GM10266 (cell line): ENCODE measurements around the gene MUC15.

Source experiments
- DNase-seq: peaks from one replicate; pipeline ENCODE4 v3.0.0; 2012; ENCODE audit errors: extremely low spot score
- TF ChIP-seq, protein P1 (sequence below): IDR thresholded peaks from 2 replicates; pipeline ENCODE4 v1.5.1; 2012; ENCODE audit warnings: mild to moderate bottlenecking, low read depth; ENCODE audit not compliant: control insufficient read depth, insufficient read depth; ENCODE audit errors: missing control alignments

The MUC15 gene

GRCh38 chr11:26522912-26523610 is 49.0 kb downstream of the MUC15 start:
- TF ChIP-seq, protein P1, sequence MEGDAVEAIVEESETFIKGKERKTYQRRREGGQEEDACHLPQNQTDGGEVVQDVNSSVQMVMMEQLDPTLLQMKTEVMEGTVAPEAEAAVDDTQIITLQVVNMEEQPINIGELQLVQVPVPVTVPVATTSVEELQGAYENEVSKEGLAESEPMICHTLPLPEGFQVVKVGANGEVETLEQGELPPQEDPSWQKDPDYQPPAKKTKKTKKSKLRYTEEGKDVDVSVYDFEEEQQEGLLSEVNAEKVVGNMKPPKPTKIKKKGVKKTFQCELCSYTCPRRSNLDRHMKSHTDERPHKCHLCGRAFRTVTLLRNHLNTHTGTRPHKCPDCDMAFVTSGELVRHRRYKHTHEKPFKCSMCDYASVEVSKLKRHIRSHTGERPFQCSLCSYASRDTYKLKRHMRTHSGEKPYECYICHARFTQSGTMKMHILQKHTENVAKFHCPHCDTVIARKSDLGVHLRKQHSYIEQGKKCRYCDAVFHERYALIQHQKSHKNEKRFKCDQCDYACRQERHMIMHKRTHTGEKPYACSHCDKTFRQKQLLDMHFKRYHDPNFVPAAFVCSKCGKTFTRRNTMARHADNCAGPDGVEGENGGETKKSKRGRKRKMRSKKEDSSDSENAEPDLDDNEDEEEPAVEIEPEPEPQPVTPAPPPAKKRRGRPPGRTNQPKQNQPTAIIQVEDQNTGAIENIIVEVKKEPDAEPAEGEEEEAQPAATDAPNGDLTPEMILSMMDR, result peak; percentile 41
- DNase-seq, result no peak

GRCh38 chr11:26519469-26519868 is 52.6 kb downstream of the MUC15 start:
- TF ChIP-seq, protein P1, result no peak
- DNase-seq, result no peak

GRCh38 chr11:26512196-26512595 is 59.9 kb downstream of the MUC15 start:
- DNase-seq, result no peak
- TF ChIP-seq, protein P1, result no peak

- DNase-seq, result no peak
- TF ChIP-seq, protein P1, result no peak
Measured at GRCh38 chr11:26510756-26511155, 61.3 kb downstream of the MUC15 start.

GRCh38 chr11:26510164-26510563 is 61.9 kb downstream of the MUC15 start:
- DNase-seq, result no peak
- TF ChIP-seq, protein P1, result no peak
